ENCODE results near the gene NECTIN1.

NECTIN1 gene

GRCh38 chr11:119730789-119731386, 1.9 kb upstream of the NECTIN1 start:
- no peak for DNase-seq

- DNase-seq: peak; percentile 65
Observed at GRCh38 chr11:119729951-119730613, 1.1 kb upstream of the NECTIN1 start.

- no peak for DNase-seq
Observed at GRCh38 chr11:119729581-119729927, 554 bp upstream of the NECTIN1 start.

- no peak for DNase-seq
Observed at GRCh38 chr11:119728211-119728626, 781 bp downstream of the NECTIN1 start.

GRCh38 chr11:119727523-119728151, 1.4 kb downstream of the NECTIN1 start:
- DNase-seq: no peak

GRCh38 chr11:119726585-119727522, 2.1 kb downstream of the NECTIN1 start:
- no peak for DNase-seq

- DNase-seq: no peak
Observed at GRCh38 chr11:119726150-119726553, 2.8 kb downstream of the NECTIN1 start.

GRCh38 chr11:119724956-119725355, 4.0 kb downstream of the NECTIN1 start:
- no peak for DNase-seq

GRCh38 chr11:119723952-119724325, 5.1 kb downstream of the NECTIN1 start:
- DNase-seq: no peak

- DNase-seq: no peak
Observed at GRCh38 chr11:119723243-119723951, 5.6 kb downstream of the NECTIN1 start.

- DNase-seq: no peak
Observed at GRCh38 chr11:119722281-119722794, 6.7 kb downstream of the NECTIN1 start.

- DNase-seq: no peak
Observed at GRCh38 chr11:119721129-119722120, 7.6 kb downstream of the NECTIN1 start.

- DNase-seq: no peak
Observed at GRCh38 chr11:119720311-119720913, 8.6 kb downstream of the NECTIN1 start.

- no peak for DNase-seq
Observed at GRCh38 chr11:119717839-119718534, 11.0 kb downstream of the NECTIN1 start.

GRCh38 chr11:119716582-119717498, 12.2 kb downstream of the NECTIN1 start:
- DNase-seq: no peak

- no peak for DNase-seq
Observed at GRCh38 chr11:119714590-119714989, 14.4 kb downstream of the NECTIN1 start.

- DNase-seq: no peak
Observed at GRCh38 chr11:119714189-119714588, 14.8 kb downstream of the NECTIN1 start.

GRCh38 chr11:119713359-119714040, 15.5 kb downstream of the NECTIN1 start:
- DNase-seq: no peak
